HUES6 (cell line): ENCODE results near the gene PRDM16.

Experiments used
- H3K27ac ChIP-seq: 2 replicates; pipeline ENCODE4 v1.7.0; 2013; ENCODE audit warnings: low read depth, mild to moderate bottlenecking, low read length, inconsistent platforms
- H3K27me3 ChIP-seq: 2 replicates; pipeline ENCODE4 v1.6.1; 2013; ENCODE audit warnings: low read length; ENCODE audit not compliant: control insufficient read depth, insufficient read depth
- H3K36me3 ChIP-seq: 2 replicates; pipeline ENCODE4 v1.6.1; 2013; ENCODE audit warnings: low read length; ENCODE audit not compliant: control insufficient read depth, insufficient read depth
- H3K4me1 ChIP-seq: 2 replicates; pipeline ENCODE4 v1.6.1; 2013; ENCODE audit warnings: low read length; ENCODE audit not compliant: control insufficient read depth, insufficient read depth
- H3K4me3 ChIP-seq: 2 replicates; pipeline ENCODE4 v1.5.1; 2013; ENCODE audit warnings: low read depth, low read length
- H3K9ac ChIP-seq: one replicate; pipeline ENCODE4 v1.6.1; 2013; ENCODE audit warnings: mild to moderate bottlenecking, low read length
- H3K9me3 ChIP-seq: 2 replicates; pipeline ENCODE4 v1.6.1; 2013; ENCODE audit warnings: low read depth, low read length; ENCODE audit not compliant: control insufficient read depth, insufficient read depth

PRDM16 gene

GRCh38 chr1:3263790-3264189 is 194.8 kb downstream of the PRDM16 start:
- no peaks in the 10 kb centered on the region for H3K9me3 ChIP-seq
- no peaks in the 10 kb centered on the region for H3K4me1 ChIP-seq
- no peak overlapping the region for H3K4me3 ChIP-seq
- H3K36me3 ChIP-seq, result no peaks in the 10 kb centered on the region
- H3K27ac ChIP-seq, result no peak overlapping the region
- no peak overlapping the region for H3K9ac ChIP-seq
- no peaks in the 10 kb centered on the region; the same call in 1 of the 2 replicates for H3K27me3 ChIP-seq

GRCh38 chr1:3264456-3264855 is 195.5 kb downstream of the PRDM16 start:
- Histone ChIP-seq H3K4me1 (no peaks in the 10 kb centered on the region), H3K27me3 (peaks cover 5% of the 10 kb centered on the region; the same call in 1 of the 2 replicates), H3K9ac (no peak overlapping the region), H3K9me3 (no peaks in the 10 kb centered on the region), H3K27ac (no peak overlapping the region), H3K4me3 (no peak overlapping the region), H3K36me3 (no peaks in the 10 kb centered on the region)

GRCh38 chr1:3265835-3266805 is 197.1 kb downstream of the PRDM16 start:
- H3K4me1 ChIP-seq, result no peaks in the 10 kb centered on the region
- H3K9me3 ChIP-seq, result no peaks in the 10 kb centered on the region
- H3K9ac ChIP-seq, result no peak overlapping the region
- no peak overlapping the region for H3K27ac ChIP-seq
- H3K36me3 ChIP-seq, result no peaks in the 10 kb centered on the region
- no peak overlapping the region for H3K4me3 ChIP-seq
- peaks cover 15% of the 10 kb centered on the region; the same call in 1 of the 2 replicates for H3K27me3 ChIP-seq

GRCh38 chr1:3266870-3267549 is 198.0 kb downstream of the PRDM16 start:
- Histone ChIP-seq H3K9ac (no peak overlapping the region), H3K4me1 (no peaks in the 10 kb centered on the region), H3K9me3 (no peaks in the 10 kb centered on the region), H3K4me3 (no peak overlapping the region), H3K36me3 (no peaks in the 10 kb centered on the region), H3K27ac (no peak overlapping the region), H3K27me3 (peaks cover 15% of the 10 kb centered on the region; the same call in 1 of the 2 replicates)

- Histone ChIP-seq H3K36me3 (no peaks in the 10 kb centered on the region), H3K9ac (no peak overlapping the region), H3K9me3 (no peaks in the 10 kb centered on the region), H3K4me1 (no peaks in the 10 kb centered on the region), H3K4me3 (no peak overlapping the region), H3K27me3 (peaks cover 15% of the 10 kb centered on the region; the same call in 1 of the 2 replicates), H3K27ac (no peak overlapping the region)
Measured at GRCh38 chr1:3267550-3268270, 198.7 kb downstream of the PRDM16 start.

GRCh38 chr1:3268281-3268680 is 199.3 kb downstream of the PRDM16 start:
- no peaks in the 10 kb centered on the region for H3K4me1 ChIP-seq
- peaks cover 15% of the 10 kb centered on the region; the same call in 1 of the 2 replicates for H3K27me3 ChIP-seq
- no peaks in the 10 kb centered on the region for H3K36me3 ChIP-seq
- H3K9me3 ChIP-seq, result no peaks in the 10 kb centered on the region
- no peak overlapping the region for H3K9ac ChIP-seq
- H3K27ac ChIP-seq, result no peak overlapping the region
- no peak overlapping the region for H3K4me3 ChIP-seq

GRCh38 chr1:3270403-3271245 is 201.6 kb downstream of the PRDM16 start:
- H3K4me3 ChIP-seq, result no peak overlapping the region
- peaks cover 15% of the 10 kb centered on the region; the same call in 1 of the 2 replicates for H3K27me3 ChIP-seq
- no peaks in the 10 kb centered on the region for H3K4me1 ChIP-seq
- H3K27ac ChIP-seq, result no peak overlapping the region
- no peaks in the 10 kb centered on the region for H3K9me3 ChIP-seq
- H3K36me3 ChIP-seq, result no peaks in the 10 kb centered on the region
- no peak overlapping the region for H3K9ac ChIP-seq

- Histone ChIP-seq H3K27ac (no peak overlapping the region), H3K27me3 (peaks cover 15% of the 10 kb centered on the region; the same call in 1 of the 2 replicates), H3K36me3 (no peaks in the 10 kb centered on the region), H3K4me1 (no peaks in the 10 kb centered on the region), H3K9me3 (no peaks in the 10 kb centered on the region), H3K4me3 (no peak overlapping the region), H3K9ac (no peak overlapping the region)
Measured at GRCh38 chr1:3271866-3272265, 202.9 kb downstream of the PRDM16 start.

- H3K4me3 ChIP-seq, result no peak overlapping the region
- H3K27ac ChIP-seq, result no peak overlapping the region
- peaks cover 15% of the 10 kb centered on the region; the same call in 1 of the 2 replicates for H3K27me3 ChIP-seq
- H3K9me3 ChIP-seq, result no peaks in the 10 kb centered on the region
- no peaks in the 10 kb centered on the region for H3K36me3 ChIP-seq
- no peak overlapping the region for H3K9ac ChIP-seq
- H3K4me1 ChIP-seq, result no peaks in the 10 kb centered on the region
Measured at GRCh38 chr1:3272321-3273045, 203.5 kb downstream of the PRDM16 start.
